GM19438 (cell line): ENCODE measurements around the gene CBLB.

Source experiments
- ATAC-seq: cut with Tn5 transposase; IDR thresholded peaks from one replicate; pipeline ENCODE4 v1.9.1; 2021; ENCODE audit warnings: low read depth; ENCODE audit not compliant: unreplicated experiment

The CBLB gene

DNA sequence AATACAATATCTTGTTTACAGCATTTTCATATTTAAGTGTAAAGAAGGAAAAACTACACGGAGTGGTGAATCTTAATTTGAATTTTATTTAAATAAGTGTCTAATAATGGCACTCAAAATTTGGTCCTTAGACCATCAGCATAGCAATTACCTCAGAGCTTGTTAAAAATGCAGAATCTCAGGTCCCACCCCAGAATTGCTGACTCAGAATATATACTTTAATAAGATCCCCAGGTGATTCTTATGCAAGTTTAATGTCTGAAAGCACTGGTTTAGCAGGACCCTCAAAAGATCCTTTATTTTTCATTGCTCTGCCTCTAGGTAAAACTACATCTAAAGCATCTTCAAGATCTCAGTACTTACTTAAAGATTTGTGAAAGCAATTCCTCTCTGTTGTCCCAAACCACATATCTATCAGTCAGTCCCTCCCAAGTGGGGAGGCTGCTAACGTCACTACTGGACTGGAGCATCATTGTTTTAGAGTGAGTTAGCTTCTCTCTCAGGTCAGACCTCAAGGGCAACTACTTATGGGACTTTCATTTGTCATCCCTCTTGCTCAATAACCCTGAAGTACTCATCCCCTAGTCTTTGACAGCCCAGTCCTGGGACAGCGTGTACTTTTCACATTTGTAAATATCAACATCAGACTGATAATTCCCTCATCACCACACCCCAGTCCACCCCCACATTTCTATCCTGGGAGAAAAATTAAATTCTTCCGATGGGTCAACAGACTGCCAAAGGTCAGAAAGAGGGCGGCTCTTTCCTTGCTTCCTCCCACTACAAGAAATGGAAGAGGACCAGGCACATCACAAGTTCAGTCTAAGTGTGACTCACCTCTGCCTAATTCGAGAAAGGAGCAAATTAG lies 76.7 kb downstream of the CBLB start:
- ATAC-seq: no peak

DNA sequence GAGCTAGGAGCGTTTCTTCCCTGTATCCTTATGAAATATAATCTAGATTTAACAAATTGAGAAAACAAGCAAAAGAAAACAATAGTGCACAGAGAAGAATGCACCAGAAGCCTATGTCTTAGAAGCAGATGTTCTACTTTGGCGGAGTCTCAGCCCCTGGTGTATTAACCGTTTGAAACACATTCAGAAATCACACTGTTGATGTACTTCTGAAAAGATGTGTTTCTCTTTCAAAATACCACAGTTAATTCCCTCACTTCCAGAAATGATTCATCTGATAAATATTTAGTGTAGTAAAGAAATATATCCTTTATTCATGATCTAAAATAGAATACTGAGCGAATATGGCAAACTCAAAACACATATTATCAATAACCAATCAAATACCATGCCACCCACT lies 77.7 kb downstream of the CBLB start:
- ATAC-seq: no peak

DNA sequence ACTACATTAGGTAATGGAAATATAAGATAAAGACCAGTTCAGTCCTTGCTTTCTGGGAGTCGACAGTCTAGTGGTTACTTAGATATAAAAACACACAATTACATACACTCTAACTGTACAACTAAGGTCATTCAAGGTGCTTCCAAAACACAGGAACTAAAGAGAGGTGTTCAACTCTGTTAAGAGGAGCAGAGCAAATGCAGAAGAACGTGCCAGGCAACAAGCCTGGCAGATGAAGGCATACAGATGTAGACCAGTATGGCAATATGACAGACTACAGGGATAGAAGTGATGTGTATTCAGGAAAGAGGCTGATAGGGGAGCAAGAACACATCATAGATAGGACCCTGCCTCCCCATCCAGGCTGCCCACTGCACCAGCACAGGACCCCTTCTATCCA lies 78.3 kb downstream of the CBLB start:
- ATAC-seq: no peak

DNA sequence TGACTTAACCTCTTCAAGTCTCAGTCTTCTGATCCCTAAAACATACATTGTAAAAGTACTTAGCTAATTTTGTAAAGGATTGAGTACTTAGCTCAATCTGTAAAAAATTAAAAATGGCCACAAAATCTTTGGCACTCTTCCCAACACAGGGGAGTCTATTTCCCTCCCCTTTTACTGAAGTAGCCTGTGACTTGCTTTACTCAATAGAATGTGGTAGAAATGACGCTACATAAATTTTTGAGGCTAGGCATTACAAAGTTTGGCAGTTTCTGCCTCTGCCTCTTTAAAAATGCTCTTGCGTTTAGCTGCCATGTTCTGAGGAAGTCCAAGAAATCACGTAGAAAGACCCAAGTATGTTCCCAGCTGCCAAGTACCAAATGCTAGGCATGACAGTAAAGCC lies 80.2 kb downstream of the CBLB start:
- ATAC-seq: no peak

DNA sequence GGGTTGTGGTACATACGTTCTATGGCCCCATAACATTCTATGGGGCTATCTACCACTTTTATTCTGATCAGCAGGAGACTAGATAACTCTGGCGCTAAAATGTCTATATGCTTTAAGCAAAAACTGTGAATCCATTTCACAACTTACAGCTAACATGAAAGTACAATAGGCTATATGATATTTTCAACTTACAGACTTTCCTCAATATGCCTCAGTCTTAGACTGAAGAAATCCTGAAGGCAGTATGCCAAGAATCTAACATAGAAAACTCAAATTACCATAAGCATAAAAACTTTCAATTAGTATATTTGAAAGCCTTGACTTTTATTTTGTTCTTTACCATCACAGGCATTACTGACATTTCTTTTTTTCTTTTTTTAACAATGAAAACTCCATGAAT lies 81.4 kb downstream of the CBLB start:
- ATAC-seq: no peak

DNA sequence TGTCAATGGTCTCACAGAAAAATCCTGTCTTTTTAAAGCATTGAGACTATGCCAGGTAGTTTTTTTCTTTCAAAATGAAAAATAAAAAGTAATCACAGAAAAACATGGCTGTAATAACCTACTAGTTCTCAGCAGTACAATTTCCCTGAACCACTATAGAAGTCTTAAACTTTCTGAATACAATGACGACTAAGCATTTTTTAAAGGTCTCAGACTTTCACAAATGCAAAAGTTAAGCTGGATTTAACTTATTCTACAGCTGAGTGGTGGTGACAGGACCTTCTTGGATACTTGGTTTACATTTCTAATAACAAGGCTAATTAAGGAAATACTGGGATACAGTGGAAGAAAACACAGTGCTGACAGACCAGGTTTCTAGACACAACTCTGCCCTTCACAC lies 81.8 kb downstream of the CBLB start:
- no peak for ATAC-seq

DNA sequence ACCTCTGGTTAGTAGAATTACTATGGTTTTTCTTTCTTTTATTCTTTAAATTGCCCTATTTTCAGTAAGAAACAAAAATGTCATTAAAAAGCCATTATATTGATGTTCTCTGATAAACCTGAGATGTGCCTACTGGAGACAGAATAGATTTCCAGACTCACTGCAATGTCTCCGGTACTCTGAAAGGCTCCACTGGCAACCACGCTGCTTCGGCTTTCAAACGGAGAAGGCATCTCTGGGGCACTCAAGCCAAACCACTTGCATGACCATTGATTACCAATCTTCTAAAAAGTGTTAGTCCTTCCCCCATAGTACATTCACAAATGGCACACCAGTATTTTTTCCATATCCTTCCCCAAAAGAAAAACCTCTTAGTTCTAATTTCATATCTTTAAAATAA lies 82.6 kb downstream of the CBLB start:
- no peak for ATAC-seq

DNA sequence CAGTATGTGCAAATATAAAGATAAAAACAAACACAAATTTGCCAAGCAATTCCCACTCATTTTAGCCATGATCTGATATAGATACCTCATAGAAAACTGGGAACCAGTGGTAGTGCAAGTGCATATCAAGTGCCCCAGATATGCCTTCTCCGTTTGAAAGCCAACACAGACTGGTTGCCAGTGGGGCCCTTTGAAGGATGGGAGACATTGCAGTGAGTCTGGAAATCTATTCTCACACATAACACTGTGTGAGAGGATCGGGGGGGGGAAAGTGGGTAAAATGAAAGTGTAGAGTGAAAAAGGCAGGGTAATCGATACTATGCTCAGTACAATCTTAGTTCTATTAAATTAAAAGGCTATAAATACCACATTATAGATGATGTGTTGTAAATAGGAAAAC lies 83.0 kb downstream of the CBLB start:
- ATAC-seq: no peak

DNA sequence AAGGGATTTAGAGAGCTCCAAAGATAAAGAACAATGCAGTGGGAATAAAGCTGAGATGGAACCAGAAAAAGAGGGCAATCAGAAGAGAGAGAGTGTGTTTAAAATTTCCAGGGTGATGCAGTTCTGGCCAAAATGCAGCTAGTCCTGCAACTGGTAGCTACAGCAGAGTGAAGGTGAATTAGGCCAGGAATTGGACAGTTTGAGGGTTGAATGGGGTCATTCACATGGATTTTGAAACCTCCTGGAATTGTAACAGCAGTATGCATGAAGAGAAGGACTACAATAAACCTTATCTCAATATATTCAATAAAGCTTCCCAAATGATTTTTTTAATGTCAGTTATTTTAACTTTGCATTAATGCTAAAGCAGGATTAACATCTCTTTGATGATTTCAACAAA lies 85.2 kb downstream of the CBLB start:
- ATAC-seq: no peak

DNA sequence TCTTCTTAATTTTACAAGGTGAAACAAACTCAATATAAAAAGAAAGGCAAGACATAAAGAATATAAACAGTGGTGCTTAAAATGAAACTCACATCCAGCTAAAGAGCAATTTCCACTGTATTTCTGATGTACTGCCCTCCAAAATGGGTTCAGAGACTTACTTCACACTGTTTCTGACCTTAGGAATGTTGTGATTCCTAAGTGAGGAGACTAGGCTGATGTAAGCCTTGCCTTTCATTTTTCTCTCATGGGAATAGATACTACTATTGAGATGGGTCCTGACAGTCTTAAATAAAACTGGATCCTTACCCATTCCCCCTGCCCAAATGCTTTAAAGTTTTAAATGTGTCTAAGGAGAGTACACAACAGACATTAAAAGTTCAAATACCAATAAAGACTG lies 86.9 kb downstream of the CBLB start:
- ATAC-seq: no peak

DNA sequence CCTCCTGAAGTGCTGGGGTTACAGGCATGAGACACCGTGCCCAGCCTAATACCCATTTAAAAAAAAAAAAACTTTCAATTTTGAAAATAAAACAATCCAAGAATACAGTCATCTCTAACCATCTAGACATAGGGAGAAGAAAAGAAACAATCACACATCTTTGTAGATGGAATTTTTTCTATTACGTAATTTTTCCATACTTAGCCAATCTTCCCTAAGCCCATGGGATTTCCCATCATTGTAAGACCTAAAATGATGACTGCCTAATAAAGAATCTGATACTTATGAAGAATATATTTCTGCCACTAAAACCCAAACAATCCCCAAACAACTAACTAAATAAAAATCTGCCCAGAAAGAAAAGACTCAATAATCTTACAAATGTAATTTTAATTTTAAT lies 88.7 kb downstream of the CBLB start:
- ATAC-seq: no peak

DNA sequence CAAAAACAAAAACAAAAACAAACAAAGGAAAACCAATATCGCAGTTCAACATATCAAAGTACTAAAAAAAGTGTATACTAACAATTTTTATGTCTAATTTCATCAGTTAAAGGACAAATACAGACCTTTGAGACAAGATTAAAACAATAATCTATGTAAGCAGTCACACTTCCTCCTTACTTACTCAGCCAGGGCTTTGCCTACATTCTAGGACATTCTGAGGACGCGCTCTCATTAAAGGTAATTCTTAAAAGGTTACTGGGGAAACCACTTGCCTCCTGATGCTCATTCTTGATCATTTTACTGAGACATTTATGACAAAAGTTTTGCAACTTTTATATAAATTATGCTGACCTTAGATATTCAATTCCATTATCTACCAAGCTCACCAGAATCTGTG lies 93.4 kb downstream of the CBLB start:
- no peak for ATAC-seq

DNA sequence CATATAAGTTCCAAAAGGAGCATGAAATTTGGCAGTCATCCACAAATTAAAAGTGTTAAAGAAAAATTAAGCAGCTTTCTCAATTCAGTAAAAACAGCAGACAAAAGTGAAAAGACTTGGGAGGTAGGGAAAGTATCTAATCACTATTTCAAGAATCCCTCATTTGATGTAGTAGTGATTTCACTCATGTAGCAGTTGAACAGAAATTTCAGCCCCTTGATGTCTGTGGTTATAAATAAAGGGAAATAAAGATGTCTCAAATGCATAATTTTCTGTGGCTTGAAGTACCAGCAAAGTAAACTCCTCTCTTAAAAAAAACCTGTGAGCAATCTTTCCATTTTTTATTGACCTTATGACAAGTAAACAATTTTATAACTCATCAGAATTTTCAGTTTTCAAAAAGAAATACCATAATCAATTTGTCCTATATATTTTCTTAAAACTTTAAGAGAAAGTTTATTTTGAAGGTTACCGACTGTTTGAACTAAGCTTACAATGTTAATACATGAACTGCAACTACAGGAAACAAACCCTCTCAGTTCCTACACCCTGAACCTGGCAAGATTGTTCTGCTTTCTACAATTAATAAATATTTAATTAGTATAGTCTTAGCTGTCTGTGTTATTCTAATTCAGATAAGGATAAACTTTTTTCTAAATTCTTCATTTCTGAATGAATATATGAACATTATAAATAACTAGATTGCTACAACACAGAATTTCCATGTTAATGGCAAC lies 94.2 kb downstream of the CBLB start:
- no peak for ATAC-seq

DNA sequence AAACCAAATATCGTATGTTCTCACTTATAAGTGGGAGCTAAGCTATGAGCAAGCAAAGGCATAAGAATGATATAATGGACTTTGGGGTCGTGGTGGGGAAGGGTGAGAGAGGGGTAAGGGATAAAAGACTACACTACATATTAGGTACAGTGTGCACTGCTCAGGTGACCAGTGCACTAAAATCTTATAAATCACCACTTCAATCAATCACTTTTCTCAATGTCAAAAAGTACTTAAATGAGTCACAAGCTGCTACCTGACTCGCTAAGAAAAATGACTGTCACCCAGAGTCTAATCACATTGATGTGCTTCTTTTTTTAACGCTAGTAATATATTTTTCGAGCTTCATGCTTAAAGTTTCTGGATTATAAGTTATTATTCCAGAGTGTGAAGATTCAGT lies 95.5 kb downstream of the CBLB start:
- ATAC-seq: no peak

DNA sequence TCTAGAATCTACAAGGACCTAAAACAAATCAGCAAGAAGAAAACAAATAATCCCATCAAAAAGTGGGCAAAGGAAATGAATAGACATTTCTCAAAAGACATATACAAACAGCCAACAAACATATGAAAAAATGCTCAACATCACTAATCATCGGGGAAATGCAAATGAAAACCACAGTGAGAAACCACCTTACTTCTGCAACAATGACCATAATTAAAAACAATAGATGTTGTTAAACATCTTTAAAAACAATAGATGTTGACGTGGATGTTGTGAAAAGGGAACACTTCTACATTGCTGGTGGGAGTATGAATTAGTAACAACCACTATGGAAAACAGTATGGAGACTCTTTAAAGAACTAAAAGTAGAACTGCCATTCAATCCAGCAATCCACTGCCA lies 96.2 kb downstream of the CBLB start:
- no peak for ATAC-seq

DNA sequence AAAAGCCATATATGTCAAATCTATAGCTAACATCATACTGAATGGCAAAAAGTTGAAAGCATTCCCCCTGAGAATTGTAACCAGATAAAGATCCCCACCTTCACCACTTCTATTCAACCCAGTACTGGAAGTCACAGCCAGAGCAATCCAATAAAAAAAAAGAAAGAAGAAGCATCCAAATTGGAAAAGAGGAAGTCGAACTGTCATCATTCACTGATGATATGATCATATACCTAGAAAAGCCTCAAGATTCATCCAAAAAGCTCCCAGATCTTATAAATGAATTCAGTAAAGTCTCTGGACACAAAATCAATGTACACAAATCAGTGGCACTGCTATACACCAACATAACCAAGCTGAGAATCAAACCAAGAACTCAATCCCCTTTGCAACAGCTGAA lies 97.4 kb downstream of the CBLB start:
- no peak for ATAC-seq

DNA sequence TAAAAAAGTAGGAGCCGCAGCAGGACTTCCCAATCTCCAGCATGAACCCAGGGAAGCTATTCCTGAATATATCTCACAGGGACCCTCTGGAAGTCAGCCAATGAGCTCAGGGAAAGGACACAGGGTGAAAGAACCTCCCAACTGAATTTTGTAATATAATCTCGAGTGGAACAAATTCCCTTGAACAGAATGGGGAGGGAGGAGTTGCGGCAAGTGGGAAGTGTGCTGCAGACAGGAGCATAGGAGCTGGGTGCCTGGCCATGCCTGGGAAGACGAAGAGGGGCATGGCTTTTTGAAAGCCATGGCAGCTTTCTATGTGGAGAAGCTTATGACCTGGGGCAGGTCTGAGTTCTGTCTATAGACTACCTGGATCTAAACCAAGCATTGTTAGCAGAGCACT lies 98.4 kb downstream of the CBLB start:
- ATAC-seq: no peak

DNA sequence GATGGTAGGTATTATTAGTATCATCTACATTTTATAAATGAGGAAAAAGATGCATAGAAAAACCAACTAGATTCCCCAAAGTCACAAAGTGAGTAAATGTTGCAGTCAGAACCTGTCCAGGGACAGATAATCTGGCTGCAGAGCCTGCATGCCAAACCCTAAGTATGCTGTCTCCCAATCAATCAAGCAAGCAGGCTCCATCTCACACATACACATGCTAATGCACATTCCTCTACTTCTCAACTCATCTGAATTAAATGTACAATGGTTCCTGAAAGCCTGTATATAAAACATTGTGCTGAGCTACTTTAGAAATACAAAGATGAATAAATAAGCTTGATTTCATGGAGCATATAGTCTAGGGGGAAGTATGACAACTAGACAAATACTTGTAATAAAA lies 101.0 kb downstream of the CBLB start:
- ATAC-seq: no peak

DNA sequence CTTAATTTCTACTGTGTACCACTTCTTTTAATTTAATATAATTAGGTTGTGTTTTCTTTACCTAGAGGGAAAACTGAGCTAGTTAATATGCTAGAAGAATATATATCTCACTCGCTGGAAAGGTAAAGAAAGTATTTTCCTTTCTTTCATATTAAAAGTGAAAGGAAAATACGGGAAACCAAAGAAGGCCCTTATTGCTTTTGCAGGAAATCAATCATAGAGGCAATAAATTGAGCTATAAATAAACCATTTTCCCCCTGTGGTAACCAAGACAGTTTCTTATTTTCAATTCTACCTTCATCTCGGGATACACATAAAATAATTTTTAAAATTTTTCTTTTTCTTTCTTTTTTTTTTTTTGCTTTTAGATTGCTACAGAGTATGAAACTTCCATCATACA lies 101.6 kb downstream of the CBLB start:
- no peak for ATAC-seq

DNA sequence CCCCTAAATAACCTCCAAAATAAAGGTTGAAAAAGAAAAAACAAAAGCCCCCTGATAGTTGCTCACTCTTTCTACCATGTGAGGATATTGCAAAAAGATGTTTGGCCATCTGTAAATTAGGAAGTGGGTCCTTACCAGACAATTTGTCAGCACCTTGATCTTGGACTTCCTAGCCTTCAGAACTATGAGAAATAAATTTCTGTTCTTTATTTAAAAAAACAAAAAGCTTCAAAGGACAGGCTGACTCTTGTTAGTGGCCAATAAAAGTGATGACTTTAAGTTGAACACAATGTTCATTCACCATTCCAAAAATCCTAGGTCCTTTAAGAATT lies 103.5 kb downstream of the CBLB start:
- ATAC-seq: no peak

DNA sequence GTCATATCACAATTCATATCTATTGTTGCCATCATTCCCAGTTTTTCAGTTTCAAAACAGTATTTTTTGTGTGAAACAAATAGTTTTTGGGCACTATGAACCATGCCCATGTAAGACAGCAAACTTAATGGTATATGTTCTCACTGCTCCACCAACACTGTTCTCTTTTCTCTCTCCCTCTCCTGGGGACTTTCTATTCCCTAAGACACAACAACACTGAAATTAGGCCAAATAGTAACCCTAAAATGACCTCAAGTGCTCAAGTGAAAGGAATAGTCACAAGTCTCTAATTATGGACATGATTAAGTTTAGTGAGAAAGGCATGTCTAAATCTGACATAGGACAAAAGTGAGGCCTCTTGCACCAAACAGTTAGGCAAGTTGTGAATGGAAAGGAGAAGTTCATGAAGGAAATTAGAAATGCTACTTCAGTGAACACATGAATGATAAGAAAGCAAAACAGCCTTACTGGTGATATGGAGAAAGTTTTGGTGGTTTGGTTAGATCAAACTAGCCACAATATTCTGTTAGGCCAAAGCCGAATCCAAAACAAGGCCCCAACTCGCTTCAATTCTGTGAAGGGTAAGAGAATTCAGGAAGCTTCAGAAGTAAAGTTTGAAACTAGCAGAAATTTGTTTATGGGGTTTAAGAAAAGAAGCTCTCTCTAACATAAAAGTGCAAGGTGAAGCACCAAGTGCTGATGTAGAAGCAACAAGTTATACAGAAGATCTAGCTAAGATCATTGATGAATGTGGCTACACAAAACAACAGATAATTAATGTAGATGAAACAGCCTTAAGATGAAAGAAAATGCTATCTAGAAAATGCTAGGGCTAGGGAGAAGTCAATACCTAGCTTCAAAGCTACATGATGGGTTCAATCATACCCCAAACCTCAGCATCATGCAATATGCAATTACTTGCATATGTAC lies 104.2 kb downstream of the CBLB start:
- no peak for ATAC-seq
